IMR-90 (cell line): Measurements from ENCODE around the gene RNU1-4. TPM values are rescaled to one million over a fixed set of nuclear protein-coding genes. Genes with fewer than 3 reads are reported as not detected.
"Not testable (repeated sequence)": the region's sequence is repeated elsewhere in the genome, so short reads cannot be mapped to it uniquely, and the experiment has no call there.

Source experiments
- ATAC-seq: fragments of 200-7000 bp; cut with Tn5 transposase; 2 replicates; pipeline ENCODE4 v1.9.1; 2020; ENCODE audit warnings: low read depth, mild to moderate bottlenecking, moderate library complexity
- BruUV-seq: library from RNA; stranded (reverse); fragments of 400-500 nt; replicated peaks from 2 replicates; lab custom pipeline; 2021; lab: Mats Ljungman, UMichigan
- CTCF ChIA-PET: fragments of 300-600 bp; formaldehyde crosslinking; extraction: SDS; loops from one replicate; lab custom pipeline; 2021; ENCODE audit warnings: antibody characterized with exemption; lab: Yijun Ruan, JAX
- POLR2A ChIA-PET: fragments of 300-600 bp; sonication (Branson Sonifier 250); formaldehyde crosslinking; loops from one replicate; lab custom pipeline; 2022; ENCODE audit warnings: antibody characterized with exemption; ENCODE audit not compliant: unreplicated experiment; lab: Charles Lee
- DNase-seq: peaks from one replicate; pipeline ENCODE4 v3.0.0; 2013
- H2AFZ ChIP-seq: replicated peaks from 2 replicates; pipeline ENCODE3; 2013; ENCODE audit warnings: low read length, mild to moderate bottlenecking; ENCODE audit not compliant: poor library complexity
- H2AK5ac ChIP-seq: 2 replicates; pipeline ENCODE4 v1.6.1; 2013; ENCODE audit warnings: low read depth, low read length, inconsistent platforms
- H2AK9ac ChIP-seq: replicated peaks from 2 replicates; pipeline ENCODE3; 2013; ENCODE audit warnings: mild to moderate bottlenecking, low read depth, low read length, moderate library complexity; ENCODE audit not compliant: poor library complexity
- H2BK120ac ChIP-seq: 2 replicates; pipeline ENCODE4 v1.6.1; 2013; ENCODE audit warnings: low read depth, low read length, inconsistent platforms
- H2BK15ac ChIP-seq: 3 replicates; pipeline ENCODE4 v1.6.1; 2013; ENCODE audit warnings: low read depth, low read length, inconsistent platforms
- H2BK20ac ChIP-seq: 2 replicates; pipeline ENCODE4 v1.6.1; 2013; ENCODE audit warnings: low read depth, mild to moderate bottlenecking, inconsistent platforms, low read length, moderate library complexity
- H2BK5ac ChIP-seq: 2 replicates; pipeline ENCODE4 v1.6.1; 2013; ENCODE audit warnings: mild to moderate bottlenecking, low read depth, low read length, inconsistent platforms; ENCODE audit not compliant: poor library complexity, severe bottlenecking
- H3K14ac ChIP-seq: replicated peaks from 2 replicates; pipeline ENCODE4 v1.6.1; 2013; ENCODE audit warnings: low read depth, low read length, inconsistent platforms
- H3K18ac ChIP-seq: 2 replicates; pipeline ENCODE4 v1.6.1; 2013; ENCODE audit warnings: low read depth, low read length, control low read depth
- H3K23ac ChIP-seq: 2 replicates; pipeline ENCODE4 v1.6.1; 2013; ENCODE audit warnings: low read depth, low read length, inconsistent platforms
- H3K27ac ChIP-seq: 2 replicates; pipeline ENCODE4 v1.5.1; 2013; ENCODE audit warnings: mild to moderate bottlenecking, control low read depth, low read length; ENCODE audit not compliant: insufficient read depth
- H3K27me3 ChIP-seq: 2 replicates; pipeline ENCODE4 v1.6.1; 2013; ENCODE audit warnings: low read length; ENCODE audit not compliant: control insufficient read depth, insufficient read depth
- H3K36me3 ChIP-seq: 2 replicates; pipeline ENCODE4 v1.6.1; 2013; ENCODE audit warnings: low read length, mixed read lengths; ENCODE audit not compliant: control insufficient read depth, insufficient read depth
- H3K4ac ChIP-seq: 2 replicates; pipeline ENCODE4 v1.6.1; 2013; ENCODE audit warnings: low read depth, low read length, inconsistent platforms
- H3K4me1 ChIP-seq: 2 replicates; pipeline ENCODE4 v1.6.1; 2013; ENCODE audit warnings: low read length, mixed read lengths; ENCODE audit not compliant: control insufficient read depth, insufficient read depth
- H3K4me2 ChIP-seq: 2 replicates; pipeline ENCODE4 v1.6.1; 2013; ENCODE audit warnings: low read depth, mild to moderate bottlenecking, control low read depth, low read length, moderate library complexity
- H3K4me3 ChIP-seq: 2 replicates; pipeline ENCODE4 v1.5.1; 2013; ENCODE audit warnings: low read depth, mild to moderate bottlenecking, control low read depth, low read length, moderate library complexity; ENCODE audit not compliant: insufficient read depth
- H3K56ac ChIP-seq: 2 replicates; pipeline ENCODE4 v1.6.1; 2013; ENCODE audit warnings: low read length, inconsistent platforms; ENCODE audit not compliant: insufficient read depth; ENCODE audit errors: extremely low read depth
- H3K79me1 ChIP-seq, 2 experiments: 2 replicates each; pipeline ENCODE4 v1.6.1; 2013; ENCODE audit warnings: low read length in 2 of 2, inconsistent platforms in 1 of 2, low read depth in 1 of 2
- H3K9ac ChIP-seq: 2 replicates; pipeline ENCODE4 v1.6.1; 2013; ENCODE audit warnings: low read depth, low read length, control low read depth
- H3K9me1 ChIP-seq: 2 replicates; pipeline ENCODE4 v1.6.1; 2013; ENCODE audit warnings: low read length, inconsistent platforms; ENCODE audit not compliant: insufficient read depth
- H3K9me3 ChIP-seq: 2 replicates; pipeline ENCODE4 v1.6.1; 2013; ENCODE audit warnings: low read length; ENCODE audit not compliant: control insufficient read depth, insufficient read depth
- H4K20me1 ChIP-seq: 2 replicates; pipeline ENCODE4 v1.6.1; 2013; ENCODE audit warnings: low read length, inconsistent platforms; ENCODE audit not compliant: insufficient read depth
- H4K5ac ChIP-seq: 2 replicates; pipeline ENCODE4 v1.6.1; 2013; ENCODE audit warnings: mild to moderate bottlenecking, low read depth, low read length, control low read depth
- H4K8ac ChIP-seq, 2 experiments: 2 replicates each; pipeline ENCODE4 v1.6.1; 2013; ENCODE audit warnings: low read depth in 2 of 2, low read length in 2 of 2, control low read depth in 1 of 2, inconsistent platforms in 1 of 2
- H4K91ac ChIP-seq: 2 replicates; pipeline ENCODE4 v1.6.1; 2013; ENCODE audit warnings: low read depth, low read length, inconsistent platforms; ENCODE audit not compliant: insufficient read depth
- WGBS, 2 experiments: methylation state at CpG; one replicate each; pipeline versions ENCODE4 v1.1.5 to v1.1.7; 2013; ENCODE audit warnings: missing lambda C conversion rate in 2 of 2; ENCODE audit not compliant: insufficient read length in 1 of 2; ENCODE audit errors: extremely low coverage in 2 of 2; 5-methylcytosine and 5-hydroxymethylcytosine counted together
- dilution Hi-C: fragments of 300-500 bp; cut with HindIII; formaldehyde crosslinking; loops from one replicate; pipeline ENCODE4 v1.14.3; 2018; ENCODE audit warnings: low sequenced_read_pairs; ENCODE audit not compliant: unreplicated experiment
- in situ Hi-C: fragments of 300-500 bp; cut with MboI; formaldehyde crosslinking; loops from 3 replicates; pipeline ENCODE4 v1.14.3; 2019; ENCODE audit warnings: low sequenced_read_pairs, inconsistent platforms, mixed read lengths
- intact Hi-C: fragments of 100-400 bp; cut with micrococcal nuclease; formaldehyde crosslinking; loops from 2 replicates; pipeline ENCODE4 v1.10.0; 2022
- polyA plus RNA-seq, 3 experiments: library from polyadenylated mRNA; depleted of rRNA; stranded (reverse); fragments of >200 nt; gene quantifications; 2 replicates each; pipeline ENCODE4 v1.2.3, GENCODE V29; 2012; ENCODE audit warnings: low replicate concordance in 1 of 3
- total RNA-seq: library from RNA; depleted of rRNA; stranded (reverse); fragments of >200 nt; gene quantifications from 2 replicates; pipeline ENCODE4 v1.2.3, GENCODE V29; 2012

The RNU1-4 gene
- total and polyA plus RNA-seq, 2 of the 4 experiments (the other 2 are of a cell fraction), result under 0.01 TPM; not detected in 1

- H2AK9ac ChIP-seq, DNase-seq, H3K4me3 ChIP-seq, H4K8ac ChIP-seq, H4K91ac ChIP-seq, H2BK15ac ChIP-seq, H3K4me2 ChIP-seq, H3K79me1 ChIP-seq, in situ Hi-C loops, dilution Hi-C loops, H3K9ac ChIP-seq, H3K56ac ChIP-seq, BruUV-seq, H3K9me3 ChIP-seq, H3K4me1 ChIP-seq, H3K27me3 ChIP-seq, H2AK5ac ChIP-seq, H4K20me1 ChIP-seq, H3K18ac ChIP-seq, H2BK120ac ChIP-seq, H3K14ac ChIP-seq, H2BK20ac ChIP-seq, H3K27ac ChIP-seq, ATAC-seq, H4K5ac ChIP-seq, H3K4ac ChIP-seq, H2BK5ac ChIP-seq, POLR2A ChIA-PET, H3K23ac ChIP-seq, H3K9me1 ChIP-seq, H2AFZ ChIP-seq, H3K36me3 ChIP-seq, intact Hi-C loops: not testable (repeated sequence)
- WGBS, 2 experiments, result no CpG with 5 or more reads among the region's 52 CpGs
- CTCF ChIA-PET, result interaction anchor here (0.7 to 1.3 kb wide), 2 partner anchors 79 to 194 kb away, joined by 3 read pairs; no protein-coding TSS in a partner anchor
Measured at GRCh38 chr1:16699440-16699839, 40.9 kb upstream of the RNU1-4 start.

- WGBS, 2 experiments, result no CpG with 5 or more reads among the region's 57 CpGs
- intact Hi-C loops, H3K36me3 ChIP-seq: not testable (repeated sequence)
Measured at GRCh38 chr1:16700138-16700895, 40.0 kb upstream of the RNU1-4 start.

More at GRCh38 chr1:16700138-16700895, 40.0 kb upstream of the RNU1-4 start:
- in situ Hi-C loops, BruUV-seq, H3K9me3 ChIP-seq, H2BK15ac ChIP-seq, H2AK5ac ChIP-seq, H4K5ac ChIP-seq, H2AK9ac ChIP-seq, H3K23ac ChIP-seq, H3K56ac ChIP-seq, H4K91ac ChIP-seq, H2BK20ac ChIP-seq, dilution Hi-C loops, H3K27me3 ChIP-seq, H3K9ac ChIP-seq, H3K4me3 ChIP-seq, H3K14ac ChIP-seq, ATAC-seq, H4K20me1 ChIP-seq, DNase-seq, H2BK120ac ChIP-seq, H4K8ac ChIP-seq, H3K4ac ChIP-seq, H3K4me2 ChIP-seq, H3K4me1 ChIP-seq, POLR2A ChIA-PET, H3K9me1 ChIP-seq, H3K18ac ChIP-seq, H2AFZ ChIP-seq, H3K79me1 ChIP-seq, H3K27ac ChIP-seq, H2BK5ac ChIP-seq: not testable (repeated sequence)
- CTCF ChIA-PET, result interaction anchor here (0.5 to 1.3 kb wide), 3 partner anchors 80 to 215 kb away, joined by 3 to 5 read pairs (median 3); no protein-coding TSS in a partner anchor
